Progenitor cell of endocrine pancreas (in vitro differentiated cells): ENCODE data around the gene RUNX2. TPM values are rescaled to one million over a fixed set of nuclear protein-coding genes. Genes with fewer than 3 reads are reported as not detected.

Experiments used
- DNase-seq: peaks from one replicate; pipeline ENCODE4 v3.0.0; 2021; ENCODE audit warnings: low spot score; ENCODE audit not compliant: unreplicated experiment
- H3K27ac Mint-ChIP-seq: 2 replicates; pipeline ENCODE4 v1.8.0; 2021; ENCODE audit warnings: mild to moderate bottlenecking, moderate library complexity, mixed read lengths
- H3K27me3 Mint-ChIP-seq: 2 replicates; pipeline ENCODE4 v1.8.0; 2021; ENCODE audit warnings: mixed read lengths
- H3K36me3 Mint-ChIP-seq: 2 replicates; pipeline ENCODE4 v1.8.0; 2022; ENCODE audit warnings: mixed read lengths; ENCODE audit not compliant: insufficient read depth
- H3K4me1 Mint-ChIP-seq: 2 replicates; pipeline ENCODE4 v1.8.0; 2021; ENCODE audit warnings: low read depth, mixed read lengths
- H3K4me3 Mint-ChIP-seq: 2 replicates; pipeline ENCODE4 v1.8.0; 2021; ENCODE audit warnings: low read depth, mild to moderate bottlenecking, moderate library complexity, mixed read lengths
- H3K9me3 Mint-ChIP-seq: 2 replicates; pipeline ENCODE4 v1.8.0; 2021; ENCODE audit warnings: low read depth, mixed read lengths
- CTCF ChIP-seq: fragments of 200-600 bp; sonication (generic); IDR thresholded peaks from one replicate; pipeline ENCODE4 v1.5.0; 2021; ENCODE audit warnings: antibody characterized with exemption, mild to moderate bottlenecking; ENCODE audit not compliant: unreplicated experiment
- total RNA-seq: library from RNA; stranded (reverse); gene quantifications from 2 replicates; pipeline ENCODE4 v1.2.1, GENCODE V29; 2021

Gene RUNX2
- total RNA-seq, 1 donor from 2014 or later = 0.46 TPM

GRCh38 chr6:45445364-45445748 is 117.2 kb downstream of the RUNX2 start:
- no peak overlapping the region for H3K27ac Mint-ChIP-seq
- H3K27me3 Mint-ChIP-seq = peaks cover 19% of the 10 kb centered on the region

GRCh38 chr6:45445749-45446549 is 117.8 kb downstream of the RUNX2 start:
- Mint-ChIP-seq H3K4me3 (no peak overlapping the region), H3K9me3 (no peaks in the 10 kb centered on the region), H3K36me3 (no peaks in the 10 kb centered on the region), H3K27ac (no peak overlapping the region), H3K4me1 (no peaks in the 10 kb centered on the region), H3K27me3 (peaks cover 22% of the 10 kb centered on the region)
- TF ChIP-seq CTCF = no peak
- DNase-seq = no peak

More at GRCh38 chr6:45445364-45445748, 117.2 kb downstream of the RUNX2 start:
- Mint-ChIP-seq H3K4me3 (no peak overlapping the region), H3K9me3 (no peaks in the 10 kb centered on the region), H3K36me3 (no peaks in the 10 kb centered on the region), H3K4me1 (no peaks in the 10 kb centered on the region)
- no peak for TF ChIP-seq CTCF
- no peak for DNase-seq

- H3K9me3 Mint-ChIP-seq = no peaks in the 10 kb centered on the region
- H3K4me1 Mint-ChIP-seq = no peaks in the 10 kb centered on the region
- no peaks in the 10 kb centered on the region for H3K36me3 Mint-ChIP-seq
- no peak overlapping the region for H3K27ac Mint-ChIP-seq
- no peak for DNase-seq
- peaks cover 33% of the 10 kb centered on the region for H3K27me3 Mint-ChIP-seq
- no peak overlapping the region for H3K4me3 Mint-ChIP-seq
- no peak for TF ChIP-seq CTCF
Observed at GRCh38 chr6:45447005-45447404, 118.9 kb downstream of the RUNX2 start.

GRCh38 chr6:45447716-45448115 is 119.6 kb downstream of the RUNX2 start:
- Mint-ChIP-seq H3K27me3 (peaks cover 34% of the 10 kb centered on the region), H3K27ac (no peak overlapping the region), H3K4me1 (no peaks in the 10 kb centered on the region), H3K36me3 (no peaks in the 10 kb centered on the region), H3K4me3 (no peak overlapping the region), H3K9me3 (no peaks in the 10 kb centered on the region)
- no peak for TF ChIP-seq CTCF
- no peak for DNase-seq

GRCh38 chr6:45448417-45449389 is 120.6 kb downstream of the RUNX2 start:
- no peak for DNase-seq

More at GRCh38 chr6:45448417-45449389, 120.6 kb downstream of the RUNX2 start:
- H3K36me3 Mint-ChIP-seq = no peaks in the 10 kb centered on the region
- no peak for TF ChIP-seq CTCF
- no peak overlapping the region for H3K27ac Mint-ChIP-seq
- no peaks in the 10 kb centered on the region for H3K4me1 Mint-ChIP-seq
- no peak overlapping the region for H3K4me3 Mint-ChIP-seq
- H3K9me3 Mint-ChIP-seq = no peaks in the 10 kb centered on the region
- H3K27me3 Mint-ChIP-seq = peaks cover 37% of the 10 kb centered on the region
